IMR-90 (cell line): ENCODE data around the gene CLIP3.

Experiments used
- BHLHE40 ChIP-seq: fragments of 150-350 bp; IDR thresholded peaks from 2 replicates; pipeline ENCODE4 v1.6.1; 2016; ENCODE audit warnings: mild to moderate bottlenecking, low read depth, low read length
- CEBPB ChIP-seq: IDR thresholded peaks from 2 replicates; pipeline ENCODE4 v1.6.1; 2012; ENCODE audit warnings: low read depth, low read length, improper control_type of control experiment
- CHD1 ChIP-seq: IDR thresholded peaks from 2 replicates; pipeline ENCODE4 v1.6.1; 2012; ENCODE audit warnings: low read depth, low read length, improper control_type of control experiment
- ELK1 ChIP-seq: fragments of 150-350 bp; IDR thresholded peaks from 2 replicates; pipeline ENCODE4 v1.6.1; 2016; ENCODE audit warnings: low read depth, mild to moderate bottlenecking, low read length, moderate library complexity, borderline replicate concordance
- MAFK ChIP-seq: IDR thresholded peaks from 2 replicates; pipeline ENCODE4 v1.6.1; 2012; ENCODE audit warnings: low read depth, low read length, improper control_type of control experiment
- MAZ ChIP-seq: IDR thresholded peaks from 2 replicates; pipeline ENCODE4 v1.6.1; 2012; ENCODE audit warnings: low read depth, mild to moderate bottlenecking, low read length, improper control_type of control experiment, moderate library complexity, borderline replicate concordance
- MXI1 ChIP-seq: IDR thresholded peaks from 2 replicates; pipeline ENCODE4 v1.6.1; 2012; ENCODE audit warnings: low read depth, mild to moderate bottlenecking, low read length, moderate library complexity, borderline replicate concordance
- POLR2A ChIP-seq: IDR thresholded peaks from 2 replicates; pipeline ENCODE4 v1.6.1; 2012; ENCODE audit warnings: mild to moderate bottlenecking, low read depth, low read length
- RAD21 ChIP-seq: IDR thresholded peaks from 2 replicates; pipeline ENCODE4 v1.6.1; 2012; ENCODE audit warnings: low read length, improper control_type of control experiment
- RCOR1 ChIP-seq: IDR thresholded peaks from 2 replicates; pipeline ENCODE4 v1.6.1; 2012; ENCODE audit warnings: mild to moderate bottlenecking, low read length, improper control_type of control experiment; ENCODE audit not compliant: insufficient replicate concordance
- SMC3 ChIP-seq: fragments of 150-350 bp; IDR thresholded peaks from 2 replicates; pipeline ENCODE4 v1.6.1; 2016; ENCODE audit warnings: low read depth, mild to moderate bottlenecking, antibody characterized with exemption, low read length, moderate library complexity
- USF2 ChIP-seq: fragments of 150-350 bp; IDR thresholded peaks from 2 replicates; pipeline ENCODE4 v1.6.1; 2017; ENCODE audit warnings: mild to moderate bottlenecking, antibody characterized with exemption, low read length, low read depth
- TF ChIP-seq, protein P1 (sequence below): conservative IDR thresholded peaks from 2 replicates; pipeline ENCODE4 v1.5.1; 2012; ENCODE audit warnings: mild to moderate bottlenecking, low read depth, low read length, improper control_type of control experiment

DNA sequence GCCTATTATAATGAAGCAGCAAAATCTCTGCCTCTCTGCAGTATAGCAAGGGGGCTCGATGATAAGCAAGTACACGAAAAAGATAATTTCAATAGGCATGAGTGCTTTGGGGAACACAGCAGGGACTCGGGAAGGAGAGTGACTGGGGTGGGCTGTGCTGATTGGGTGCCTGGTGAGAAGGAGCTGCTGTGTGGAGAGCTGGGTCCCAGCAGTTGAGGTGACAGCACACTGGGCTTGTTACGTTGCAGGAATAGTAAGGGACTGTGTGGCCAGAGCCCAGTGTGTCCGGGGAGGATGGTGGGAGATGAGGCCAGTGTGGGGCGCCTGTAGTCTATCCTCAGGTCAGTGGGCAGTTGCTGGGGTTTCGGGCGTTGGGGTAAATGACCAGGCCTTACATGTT lies 39.4 kb upstream of the CLIP3 start:
- TF ChIP-seq MAFK, result no peak
- no peak for TF ChIP-seq POLR2A
- TF ChIP-seq, protein P1, sequence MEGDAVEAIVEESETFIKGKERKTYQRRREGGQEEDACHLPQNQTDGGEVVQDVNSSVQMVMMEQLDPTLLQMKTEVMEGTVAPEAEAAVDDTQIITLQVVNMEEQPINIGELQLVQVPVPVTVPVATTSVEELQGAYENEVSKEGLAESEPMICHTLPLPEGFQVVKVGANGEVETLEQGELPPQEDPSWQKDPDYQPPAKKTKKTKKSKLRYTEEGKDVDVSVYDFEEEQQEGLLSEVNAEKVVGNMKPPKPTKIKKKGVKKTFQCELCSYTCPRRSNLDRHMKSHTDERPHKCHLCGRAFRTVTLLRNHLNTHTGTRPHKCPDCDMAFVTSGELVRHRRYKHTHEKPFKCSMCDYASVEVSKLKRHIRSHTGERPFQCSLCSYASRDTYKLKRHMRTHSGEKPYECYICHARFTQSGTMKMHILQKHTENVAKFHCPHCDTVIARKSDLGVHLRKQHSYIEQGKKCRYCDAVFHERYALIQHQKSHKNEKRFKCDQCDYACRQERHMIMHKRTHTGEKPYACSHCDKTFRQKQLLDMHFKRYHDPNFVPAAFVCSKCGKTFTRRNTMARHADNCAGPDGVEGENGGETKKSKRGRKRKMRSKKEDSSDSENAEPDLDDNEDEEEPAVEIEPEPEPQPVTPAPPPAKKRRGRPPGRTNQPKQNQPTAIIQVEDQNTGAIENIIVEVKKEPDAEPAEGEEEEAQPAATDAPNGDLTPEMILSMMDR, result no peak
- TF ChIP-seq RCOR1, result no peak
- TF ChIP-seq CEBPB, result no peak
- TF ChIP-seq RAD21, result no peak
- no peak for TF ChIP-seq USF2
- TF ChIP-seq BHLHE40, result no peak
- no peak for TF ChIP-seq CHD1
- TF ChIP-seq MAZ, result no peak
- no peak for TF ChIP-seq MXI1
- TF ChIP-seq ELK1, result no peak
- no peak for TF ChIP-seq SMC3
